Smooth muscle cell (in vitro differentiated cells): ENCODE data around the gene PGAP6. TPM values are rescaled to one million over a fixed set of nuclear protein-coding genes. Genes with fewer than 3 reads are reported as not detected.
A peak's percentile ranks its signal among the peaks of the same experiment; 100 is the strongest.

Experiments used
- DNase-seq: peaks from one replicate; lab custom pipeline; 2025; ENCODE audit not compliant: unreplicated experiment; lab: John Stamatoyannopoulos, UW
- H2AFZ ChIP-seq: fragments of 200-600 bp; sonication (generic); 2 replicates; pipeline ENCODE4 v1.6.0; 2016; ENCODE audit warnings: antibody characterized with exemption, low read depth, mild to moderate bottlenecking
- H3F3A ChIP-seq: fragments of 200-600 bp; sonication (generic); 2 replicates; pipeline ENCODE4 v1.6.0; 2017; ENCODE audit warnings: antibody characterized with exemption, low read depth
- H3K27ac ChIP-seq: fragments of 200-600 bp; sonication (generic); 2 replicates; pipeline ENCODE4 v1.5.1; 2016; ENCODE audit warnings: low read depth, mild to moderate bottlenecking
- H3K27me3 ChIP-seq: fragments of 200-600 bp; sonication (generic); 2 replicates; pipeline ENCODE4 v1.6.1; 2016; ENCODE audit warnings: low read depth, mild to moderate bottlenecking
- H3K36me3 ChIP-seq: fragments of 200-600 bp; sonication (generic); 2 replicates; pipeline ENCODE4 v1.5.1; 2016; ENCODE audit warnings: low read depth
- H3K4me1 ChIP-seq: fragments of 200-600 bp; sonication (generic); 2 replicates; pipeline ENCODE4 v1.5.1; 2016; ENCODE audit warnings: low read depth
- H3K4me2 ChIP-seq: fragments of 200-600 bp; sonication (generic); 2 replicates; pipeline ENCODE4 v1.6.0; 2016; ENCODE audit warnings: mild to moderate bottlenecking
- H3K4me3 ChIP-seq: fragments of 200-600 bp; sonication (generic); 2 replicates; pipeline ENCODE4 v1.5.1; 2016; ENCODE audit warnings: mild to moderate bottlenecking
- H3K79me2 ChIP-seq: fragments of 200-600 bp; sonication (generic); 2 replicates; pipeline ENCODE4 v1.6.0; 2016; ENCODE audit warnings: low read depth, mild to moderate bottlenecking
- H3K9ac ChIP-seq: fragments of 200-600 bp; sonication (generic); 2 replicates; pipeline ENCODE4 v1.6.0; 2016; ENCODE audit warnings: low read depth
- H3K9me3 ChIP-seq: fragments of 200-600 bp; sonication (generic); replicated peaks from 2 replicates; pipeline ENCODE4 v1.5.1; 2016; ENCODE audit warnings: low read depth
- H4K20me1 ChIP-seq: fragments of 200-600 bp; sonication (generic); 2 replicates; pipeline ENCODE4 v1.6.0; 2016; ENCODE audit warnings: low read depth
- CTCF ChIP-seq: fragments of 200-600 bp; sonication (generic); IDR thresholded peaks from 2 replicates; pipeline ENCODE4 v1.5.1; 2017; ENCODE audit warnings: borderline replicate concordance, mild to moderate bottlenecking, antibody characterized with exemption; ENCODE audit not compliant: insufficient read depth, poor library complexity, severe bottlenecking
- WGBS: methylation state at CpG from one replicate; pipeline ENCODE4 v1.1.7; 2016; ENCODE audit warnings: low lambda C conversion rate; 5-methylcytosine and 5-hydroxymethylcytosine counted together
- polyA plus RNA-seq: library from polyadenylated mRNA; unstranded; fragments of >200 nt; fragmentation: Nextera tagmentation; extraction: Ambion mirVana; gene quantifications from 2 replicates; pipeline ENCODE4 v1.2.1, GENCODE V29; 2016
- total RNA-seq: library from RNA; depleted of rRNA; stranded (reverse); fragments of >200 nt; gene quantifications from 2 replicates; pipeline ENCODE4 v1.2.3, GENCODE V29; 2014

The PGAP6 gene
- total and polyA plus RNA-seq, 2 experiments from 2014 or later: 57.1 to 80.0 TPM

GRCh38 chr16:370443-370842, 11.3 kb downstream of the PGAP6 start, which contains the start of gene MRPL28:
MRPL28 (minus strand) TSS chr16:370538; CDS start chr16:370218, 320 bp downstream.
- Histone ChIP-seq H3K79me2 (peaks cover 2% of the 10 kb centered on the region), H3K4me3 (peak within 1 kb of the TSS; percentile 52), H3K27ac (peak within 1 kb of the TSS; percentile 17), H3K4me1 (peaks cover 8% of the 10 kb centered on the region), H3F3A (no peaks in the 10 kb centered on the region), H4K20me1 (no peaks in the 10 kb centered on the region), H3K27me3 (no peaks in the 10 kb centered on the region), H2AFZ (peak within 1 kb of the TSS; percentile 23), H3K9me3 (no peaks in the 10 kb centered on the region), H3K4me2 (peak within 1 kb of the TSS; percentile 89), H3K9ac (no peak within 1 kb of the TSS), H3K36me3 (no peaks in the 10 kb centered on the region)
- TF ChIP-seq CTCF: no peak
- WGBS: 2% methylated on average over 21 of the region's 30 CpGs
- peak; percentile 68 for DNase-seq

- no peak for DNase-seq
- Histone ChIP-seq H3K9ac (no peak overlapping the region), H3K4me3 (peak overlapping the region; percentile 52)
These were observed 11.8 kb downstream of the PGAP6 start for GRCh38 chr16:369866-370436.

GRCh38 chr16:369275-369865, 12.4 kb downstream of the PGAP6 start:
- WGBS: 96% methylated on average over 20 of the region's 20 CpGs
- H3K4me3 ChIP-seq: no peak overlapping the region
- H3K4me1 ChIP-seq: peaks cover 8% of the 10 kb centered on the region
- no peaks in the 10 kb centered on the region for H3K36me3 ChIP-seq
- peak overlapping the region; percentile 89 for H3K4me2 ChIP-seq
- DNase-seq: no peak
- H3F3A ChIP-seq: no peaks in the 10 kb centered on the region
- H3K79me2 ChIP-seq: peaks cover 2% of the 10 kb centered on the region
- no peaks in the 10 kb centered on the region for H3K9me3 ChIP-seq
- H3K27ac ChIP-seq: no peak overlapping the region
- H3K27me3 ChIP-seq: no peaks in the 10 kb centered on the region
- H3K9ac ChIP-seq: no peak overlapping the region
- H2AFZ ChIP-seq: no peak overlapping the region
- H4K20me1 ChIP-seq: no peaks in the 10 kb centered on the region
- TF ChIP-seq CTCF: no peak

More at GRCh38 chr16:369866-370436, 11.8 kb downstream of the PGAP6 start:
- H3K4me2 ChIP-seq: peak overlapping the region; percentile 89
- H3K27me3 ChIP-seq: no peaks in the 10 kb centered on the region
- peaks cover 2% of the 10 kb centered on the region for H3K79me2 ChIP-seq
- peaks cover 8% of the 10 kb centered on the region for H3K4me1 ChIP-seq
- H2AFZ ChIP-seq: no peak overlapping the region
- no peaks in the 10 kb centered on the region for H4K20me1 ChIP-seq
- H3F3A ChIP-seq: no peaks in the 10 kb centered on the region
- WGBS: 54% methylated on average over 37 of the region's 44 CpGs
- no peak overlapping the region for H3K27ac ChIP-seq
- H3K36me3 ChIP-seq: no peaks in the 10 kb centered on the region
- H3K9me3 ChIP-seq: no peaks in the 10 kb centered on the region
- TF ChIP-seq CTCF: no peak
